ENCODE data around the gene KCNMB4. TPM values are rescaled to one million over a fixed set of nuclear protein-coding genes. Genes with fewer than 3 reads are reported as not detected.

The KCNMB4 gene
- total RNA-seq, 1 experiment from 2014 or later: 6.3 TPM

DNA sequence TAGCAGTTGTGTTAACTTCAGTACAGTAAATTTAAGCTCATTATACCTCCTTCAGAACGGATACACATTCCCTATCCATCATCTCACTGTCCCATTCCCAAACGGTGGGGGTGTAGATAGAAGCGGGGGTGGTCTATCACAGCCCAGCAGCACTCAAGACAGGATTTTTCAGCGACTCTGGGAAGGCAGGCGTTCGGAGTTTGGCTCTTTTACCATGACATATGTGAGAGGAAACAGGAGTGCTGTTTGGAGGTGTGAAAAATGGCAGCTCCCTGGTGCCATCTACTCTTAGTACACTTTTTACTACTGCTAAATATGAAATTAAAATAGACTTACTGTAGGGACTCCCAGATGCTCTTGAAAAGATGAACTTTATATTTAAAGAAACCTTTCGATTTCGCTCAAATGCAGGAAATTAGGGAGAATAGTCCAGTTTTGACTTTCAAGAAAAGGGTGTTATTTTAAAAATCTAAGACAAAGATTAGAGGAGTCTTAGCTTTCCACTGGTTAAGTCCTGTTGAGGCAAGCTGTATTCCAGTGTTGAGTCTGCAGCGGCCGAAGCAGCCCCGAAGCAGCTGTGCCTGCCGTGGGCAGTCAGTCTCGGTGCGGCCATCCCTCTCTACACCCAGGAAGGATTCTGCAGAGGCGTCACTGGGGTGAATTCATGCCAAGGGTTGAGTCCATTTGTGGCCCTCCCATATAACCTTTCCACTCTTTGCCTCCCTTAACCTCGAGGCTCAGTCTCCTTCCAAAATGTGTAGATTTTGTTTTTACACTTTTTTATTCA, 42.1 kb downstream of the KCNMB4 start:
- Histone ChIP-seq H3K27me3 (ENCODE audit: insufficient read depth, low read depth) (no peaks in the 10 kb centered on the region), H3K9me2 (ENCODE audit: insufficient read depth) (no peaks in the 10 kb centered on the region), H3K4me1 (replicated peaks; ENCODE audit: insufficient read depth) (no peaks in the 10 kb centered on the region), H3K79me2 (ENCODE audit: low read depth) (no peaks in the 10 kb centered on the region), H3F3A (ENCODE audit: insufficient read depth, low read depth) (no peaks in the 10 kb centered on the region), H3K4me3 (no peak overlapping the region), H3K9me3 (ENCODE audit: insufficient read depth, low read depth) (no peaks in the 10 kb centered on the region), H3K4me2 (no peak overlapping the region), H3K36me3 (ENCODE audit: low read depth) (no peaks in the 10 kb centered on the region; the same call in 1 of the 2 replicates), H3K27ac (no peak overlapping the region), H4K20me1 (ENCODE audit: insufficient read depth) (no peaks in the 10 kb centered on the region), H2AFZ (no peak overlapping the region)
- DNase-seq: no peak
- CTCF ChIA-PET: no interaction called here
- TF ChIP-seq, protein P1, sequence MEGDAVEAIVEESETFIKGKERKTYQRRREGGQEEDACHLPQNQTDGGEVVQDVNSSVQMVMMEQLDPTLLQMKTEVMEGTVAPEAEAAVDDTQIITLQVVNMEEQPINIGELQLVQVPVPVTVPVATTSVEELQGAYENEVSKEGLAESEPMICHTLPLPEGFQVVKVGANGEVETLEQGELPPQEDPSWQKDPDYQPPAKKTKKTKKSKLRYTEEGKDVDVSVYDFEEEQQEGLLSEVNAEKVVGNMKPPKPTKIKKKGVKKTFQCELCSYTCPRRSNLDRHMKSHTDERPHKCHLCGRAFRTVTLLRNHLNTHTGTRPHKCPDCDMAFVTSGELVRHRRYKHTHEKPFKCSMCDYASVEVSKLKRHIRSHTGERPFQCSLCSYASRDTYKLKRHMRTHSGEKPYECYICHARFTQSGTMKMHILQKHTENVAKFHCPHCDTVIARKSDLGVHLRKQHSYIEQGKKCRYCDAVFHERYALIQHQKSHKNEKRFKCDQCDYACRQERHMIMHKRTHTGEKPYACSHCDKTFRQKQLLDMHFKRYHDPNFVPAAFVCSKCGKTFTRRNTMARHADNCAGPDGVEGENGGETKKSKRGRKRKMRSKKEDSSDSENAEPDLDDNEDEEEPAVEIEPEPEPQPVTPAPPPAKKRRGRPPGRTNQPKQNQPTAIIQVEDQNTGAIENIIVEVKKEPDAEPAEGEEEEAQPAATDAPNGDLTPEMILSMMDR (conservative IDR thresholded peaks at IDR 0.05): no peak
- TF ChIP-seq EZH2 (IDR thresholded peaks at IDR 0.05; ENCODE audit: low read depth): no peak
- intact Hi-C loops (cut with micrococcal nuclease; ENCODE audit: unreplicated experiment): no loop called here
- no TSS peak for BruUV-seq (replicated peaks)
- POLR2A ChIA-PET (ENCODE audit: unreplicated experiment): no interaction called here

DNA sequence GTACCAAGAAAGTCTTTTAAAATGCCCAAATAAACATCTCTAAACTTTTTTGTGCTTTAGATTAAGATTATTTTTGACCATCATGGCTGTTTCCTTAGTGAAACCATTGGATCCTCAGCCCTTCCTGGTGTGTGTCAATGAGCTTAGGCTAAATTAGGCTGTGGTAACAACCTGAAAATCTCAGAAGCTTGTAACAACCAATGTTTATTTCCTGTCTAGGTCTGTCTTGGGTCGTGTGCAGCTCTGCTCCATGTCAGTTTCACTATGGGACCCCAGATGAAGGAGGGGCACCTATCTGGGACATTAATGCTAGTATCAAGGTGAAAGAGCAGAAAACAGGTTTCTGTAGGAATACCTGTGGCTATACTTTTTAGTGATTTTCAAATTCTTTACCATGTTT, 49.9 kb downstream of the KCNMB4 start:
- Histone ChIP-seq H4K20me1 (ENCODE audit: insufficient read depth) (no peaks in the 10 kb centered on the region), H3K79me2 (ENCODE audit: low read depth) (no peaks in the 10 kb centered on the region), H3K4me2 (no peak overlapping the region), H3K9me2 (ENCODE audit: insufficient read depth) (no peaks in the 10 kb centered on the region), H2AFZ (no peak overlapping the region), H3K27me3 (ENCODE audit: insufficient read depth, low read depth) (no peaks in the 10 kb centered on the region), H3K36me3 (ENCODE audit: low read depth) (no peaks in the 10 kb centered on the region), H3K4me3 (no peak overlapping the region), H3F3A (ENCODE audit: insufficient read depth, low read depth) (no peaks in the 10 kb centered on the region), H3K4me1 (replicated peaks; ENCODE audit: insufficient read depth) (no peaks in the 10 kb centered on the region), H3K27ac (no peak overlapping the region), H3K9me3 (ENCODE audit: insufficient read depth, low read depth) (no peaks in the 10 kb centered on the region)
- intact Hi-C loops (cut with micrococcal nuclease; ENCODE audit: unreplicated experiment): no loop called here
- DNase-seq: no peak
- TF ChIP-seq EZH2 (IDR thresholded peaks at IDR 0.05; ENCODE audit: low read depth): no peak
- TF ChIP-seq, protein P1 (conservative IDR thresholded peaks at IDR 0.05): no peak
- ChIA-PET POLR2A (ENCODE audit: unreplicated experiment) (no interaction called here), CTCF (no interaction called here)
- no TSS peak for BruUV-seq (replicated peaks)

DNA sequence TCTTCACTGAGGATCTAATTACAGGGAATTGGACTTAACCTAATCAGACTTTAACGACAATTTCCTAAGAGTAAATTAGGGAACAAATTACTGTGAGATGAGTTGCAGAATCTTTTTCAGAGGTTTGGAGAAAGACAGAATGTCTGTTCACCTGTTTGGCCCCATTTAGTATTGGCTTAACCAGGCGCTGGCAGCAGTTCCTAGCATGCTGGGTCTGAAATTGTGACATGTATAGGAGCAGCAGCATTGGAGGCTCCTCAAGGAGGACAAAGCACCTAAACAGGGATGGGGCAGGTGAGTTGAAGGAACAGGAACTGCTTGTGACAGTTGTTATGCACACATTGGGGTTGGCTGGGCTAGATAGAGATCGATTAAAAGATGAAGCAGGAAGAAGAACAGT, 51.0 kb downstream of the KCNMB4 start:
- Histone ChIP-seq H4K20me1 (ENCODE audit: insufficient read depth) (no peaks in the 10 kb centered on the region), H3K27me3 (ENCODE audit: insufficient read depth, low read depth) (no peaks in the 10 kb centered on the region), H3K27ac (no peak overlapping the region), H3K9me3 (ENCODE audit: insufficient read depth, low read depth) (no peaks in the 10 kb centered on the region), H3F3A (ENCODE audit: insufficient read depth, low read depth) (no peaks in the 10 kb centered on the region), H3K4me2 (no peak overlapping the region), H3K4me3 (no peak overlapping the region), H3K9me2 (ENCODE audit: insufficient read depth) (no peaks in the 10 kb centered on the region), H3K36me3 (ENCODE audit: low read depth) (no peaks in the 10 kb centered on the region), H3K79me2 (ENCODE audit: low read depth) (no peaks in the 10 kb centered on the region), H3K4me1 (replicated peaks; ENCODE audit: insufficient read depth) (no peaks in the 10 kb centered on the region), H2AFZ (no peak overlapping the region)
- no TSS peak for BruUV-seq (replicated peaks)
- TF ChIP-seq, protein P1 (conservative IDR thresholded peaks at IDR 0.05): no peak
- no peak for TF ChIP-seq EZH2 (IDR thresholded peaks at IDR 0.05; ENCODE audit: low read depth)
- intact Hi-C loops (cut with micrococcal nuclease; ENCODE audit: unreplicated experiment): no loop called here
- ChIA-PET POLR2A (ENCODE audit: unreplicated experiment) (no interaction called here), CTCF (no interaction called here)
- no peak for DNase-seq
